Osteocyte (in vitro differentiated cells): ENCODE results near the gene ITGB6. TPM values are rescaled to one million over a fixed set of nuclear protein-coding genes. Genes with fewer than 3 reads are reported as not detected.
"Not testable (repeated sequence)": the region's sequence is repeated elsewhere in the genome, so short reads cannot be mapped to it uniquely, and the experiment has no call there.

Experiments
- DNase-seq: peaks from one replicate; pipeline ENCODE4 v3.0.0; 2021; ENCODE audit warnings: mixed read lengths; ENCODE audit not compliant: unreplicated experiment; ENCODE audit errors: extremely low spot score
- H3K27ac Mint-ChIP-seq: one replicate; pipeline ENCODE4 v1.8.0; 2021; ENCODE audit warnings: mild to moderate bottlenecking, mixed read lengths; ENCODE audit not compliant: unreplicated experiment
- H3K27me3 Mint-ChIP-seq: one replicate; pipeline ENCODE4 v1.8.0; 2021; ENCODE audit warnings: mixed read lengths; ENCODE audit not compliant: unreplicated experiment
- H3K36me3 Mint-ChIP-seq: one replicate; pipeline ENCODE4 v1.8.0; 2021; ENCODE audit warnings: mixed read lengths; ENCODE audit not compliant: unreplicated experiment
- H3K4me1 Mint-ChIP-seq: one replicate; pipeline ENCODE4 v1.8.0; 2021; ENCODE audit warnings: mixed read lengths; ENCODE audit not compliant: unreplicated experiment
- H3K4me3 Mint-ChIP-seq: one replicate; pipeline ENCODE4 v1.8.0; 2021; ENCODE audit warnings: mild to moderate bottlenecking, moderate library complexity, mixed read lengths; ENCODE audit not compliant: unreplicated experiment
- H3K9me3 Mint-ChIP-seq: one replicate; pipeline ENCODE4 v1.8.0; 2021; ENCODE audit warnings: mixed read lengths; ENCODE audit not compliant: unreplicated experiment
- total RNA-seq: library from RNA; stranded (reverse); gene quantifications from 2 replicates; pipeline ENCODE4 v1.2.1, GENCODE V29; 2021
- TF ChIP-seq, protein P1 (sequence below): fragments of 200-600 bp; sonication (generic); IDR thresholded peaks from 2 replicates; pipeline ENCODE4 v1.5.0; 2021; ENCODE audit warnings: antibody characterized with exemption, mild to moderate bottlenecking, moderate library complexity

Gene ITGB6
- total RNA-seq, 1 donor from 2014 or later: 0.13 TPM

- no peaks in the 10 kb centered on the region for H3K27me3 Mint-ChIP-seq
- DNase-seq: no peak
- no peak overlapping the region for H3K27ac Mint-ChIP-seq
- TF ChIP-seq, protein P1, sequence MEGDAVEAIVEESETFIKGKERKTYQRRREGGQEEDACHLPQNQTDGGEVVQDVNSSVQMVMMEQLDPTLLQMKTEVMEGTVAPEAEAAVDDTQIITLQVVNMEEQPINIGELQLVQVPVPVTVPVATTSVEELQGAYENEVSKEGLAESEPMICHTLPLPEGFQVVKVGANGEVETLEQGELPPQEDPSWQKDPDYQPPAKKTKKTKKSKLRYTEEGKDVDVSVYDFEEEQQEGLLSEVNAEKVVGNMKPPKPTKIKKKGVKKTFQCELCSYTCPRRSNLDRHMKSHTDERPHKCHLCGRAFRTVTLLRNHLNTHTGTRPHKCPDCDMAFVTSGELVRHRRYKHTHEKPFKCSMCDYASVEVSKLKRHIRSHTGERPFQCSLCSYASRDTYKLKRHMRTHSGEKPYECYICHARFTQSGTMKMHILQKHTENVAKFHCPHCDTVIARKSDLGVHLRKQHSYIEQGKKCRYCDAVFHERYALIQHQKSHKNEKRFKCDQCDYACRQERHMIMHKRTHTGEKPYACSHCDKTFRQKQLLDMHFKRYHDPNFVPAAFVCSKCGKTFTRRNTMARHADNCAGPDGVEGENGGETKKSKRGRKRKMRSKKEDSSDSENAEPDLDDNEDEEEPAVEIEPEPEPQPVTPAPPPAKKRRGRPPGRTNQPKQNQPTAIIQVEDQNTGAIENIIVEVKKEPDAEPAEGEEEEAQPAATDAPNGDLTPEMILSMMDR: no peak
- H3K4me3 Mint-ChIP-seq: no peak overlapping the region
- peaks cover 6% of the 10 kb centered on the region for H3K36me3 Mint-ChIP-seq
- peaks cover 5% of the 10 kb centered on the region for H3K9me3 Mint-ChIP-seq
- H3K4me1 Mint-ChIP-seq: peaks cover 16% of the 10 kb centered on the region
These were observed 43.4 kb downstream of the ITGB6 start for GRCh38 chr2:160156665-160157064.

DNA sequence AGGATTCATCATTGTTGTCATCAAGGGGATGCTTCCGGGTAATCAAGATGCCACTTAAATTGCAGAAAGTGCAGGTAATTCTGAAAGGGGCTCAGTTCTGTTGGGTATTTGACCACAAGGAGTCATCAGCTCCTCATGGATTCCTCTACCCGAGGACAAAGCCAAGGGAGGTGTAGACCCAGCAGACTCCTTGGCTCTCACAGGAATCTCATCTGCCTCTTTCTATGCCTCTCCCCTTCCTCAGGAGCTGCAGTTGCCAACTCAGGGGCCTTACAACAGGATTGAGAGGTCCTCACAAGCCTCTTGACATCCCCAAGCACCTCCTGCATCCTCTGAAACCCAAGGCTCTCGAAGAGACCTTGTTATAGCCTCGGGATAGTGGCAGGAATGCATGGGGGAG is 44.0 kb downstream of the ITGB6 start:
- peaks cover 6% of the 10 kb centered on the region for H3K36me3 Mint-ChIP-seq
- no peak for DNase-seq
- TF ChIP-seq, protein P1: no peak
- no peak overlapping the region for H3K4me3 Mint-ChIP-seq
- H3K4me1 Mint-ChIP-seq: peaks cover 16% of the 10 kb centered on the region
- no peaks in the 10 kb centered on the region for H3K27me3 Mint-ChIP-seq
- H3K27ac Mint-ChIP-seq: no peak overlapping the region
- peaks cover 5% of the 10 kb centered on the region for H3K9me3 Mint-ChIP-seq

DNA sequence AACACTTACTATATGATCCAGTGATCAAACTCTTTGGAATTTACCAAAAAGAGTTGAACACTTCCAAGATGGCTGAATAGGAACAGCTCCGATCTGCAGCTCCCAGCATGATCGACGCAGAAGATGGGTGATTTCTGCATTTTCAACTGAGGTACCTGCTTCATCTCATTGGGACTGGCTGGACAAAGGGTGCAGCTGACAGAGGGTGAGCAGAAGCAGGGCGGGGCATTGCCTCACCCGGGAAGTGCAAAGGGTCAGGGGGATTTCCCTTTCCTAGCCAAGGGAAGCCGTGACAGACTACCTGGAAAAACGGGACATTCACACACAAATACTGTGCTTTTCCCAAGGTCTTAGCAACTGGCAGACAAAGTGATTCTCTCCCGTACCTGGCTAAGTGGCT is 51.7 kb downstream of the ITGB6 start:
- not testable (repeated sequence) for H3K27ac Mint-ChIP-seq

GRCh38 chr2:160145471-160145870 is 54.6 kb downstream of the ITGB6 start:
- DNase-seq: no peak
- H3K27me3 Mint-ChIP-seq: no peaks in the 10 kb centered on the region
- H3K27ac Mint-ChIP-seq: no peak overlapping the region
- no peaks in the 10 kb centered on the region for H3K36me3 Mint-ChIP-seq
- peaks cover 9% of the 10 kb centered on the region for H3K9me3 Mint-ChIP-seq
- TF ChIP-seq, protein P1: no peak
- peaks cover 21% of the 10 kb centered on the region for H3K4me1 Mint-ChIP-seq
- H3K4me3 Mint-ChIP-seq: no peak overlapping the region

More for the DNA sequence above, 51.7 kb downstream of the ITGB6 start:
- peaks cover 16% of the 10 kb centered on the region for H3K9me3 Mint-ChIP-seq
- DNase-seq, H3K36me3 Mint-ChIP-seq, H3K4me1 Mint-ChIP-seq, H3K27me3 Mint-ChIP-seq, H3K4me3 Mint-ChIP-seq: not testable (repeated sequence)

DNA sequence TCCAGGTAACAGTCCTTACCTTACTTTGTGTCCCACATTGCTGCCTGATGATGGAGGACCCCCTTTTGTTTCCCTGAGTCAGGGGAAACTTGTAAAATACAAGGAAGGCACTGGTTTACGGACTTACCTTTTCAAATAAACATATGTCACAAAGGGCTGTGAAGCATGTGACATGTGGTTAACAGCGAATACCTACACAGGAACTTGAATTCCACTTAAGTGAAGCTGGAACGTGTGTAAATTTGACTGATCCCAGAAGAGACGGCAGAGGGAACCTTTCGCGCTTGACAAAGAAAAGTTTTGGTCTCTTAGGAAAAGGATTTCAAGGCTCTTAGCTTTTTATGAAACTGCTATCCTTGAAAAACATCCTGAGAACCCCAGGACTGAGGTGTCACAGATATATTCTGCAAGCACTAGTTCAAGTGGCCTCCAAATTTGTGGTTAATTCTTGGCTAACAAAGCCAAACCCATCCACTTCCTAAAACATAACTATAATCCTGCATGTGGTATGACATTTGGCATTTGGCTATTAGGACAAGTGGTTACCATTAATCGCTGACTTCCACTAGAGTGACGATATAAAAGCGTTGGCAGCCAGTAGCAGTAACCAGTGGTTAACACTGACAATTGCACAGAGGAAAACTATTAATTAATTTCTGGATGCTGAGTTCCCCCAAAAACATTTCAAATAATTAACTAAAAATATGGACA is 55.6 kb downstream of the ITGB6 start:
- Mint-ChIP-seq H3K27ac (no peak overlapping the region), H3K27me3 (no peaks in the 10 kb centered on the region), H3K36me3 (no peaks in the 10 kb centered on the region), H3K4me3 (no peak overlapping the region), H3K9me3 (no peaks in the 10 kb centered on the region), H3K4me1 (peaks cover 31% of the 10 kb centered on the region)
- no peak for DNase-seq
- TF ChIP-seq, protein P1: no peak
